Chondrocyte (in vitro differentiated cells): ENCODE measurements around the gene TUBA1C. TPM values are rescaled to one million over a fixed set of nuclear protein-coding genes. Genes with fewer than 3 reads are reported as not detected.

Experiments
- DNase-seq: peaks from one replicate; pipeline ENCODE4 v3.0.0; 2021; ENCODE audit warnings: mixed read lengths, low spot score
- H3K27ac Mint-ChIP-seq: one replicate; pipeline ENCODE4 v1.8.0; 2021; ENCODE audit warnings: mild to moderate bottlenecking, moderate library complexity, mixed read lengths; ENCODE audit not compliant: unreplicated experiment
- H3K27me3 Mint-ChIP-seq: 2 replicates; pipeline ENCODE4 v1.8.0; 2021; ENCODE audit warnings: low read depth, mixed read lengths
- H3K36me3 Mint-ChIP-seq: 2 replicates; pipeline ENCODE4 v1.8.0; 2021; ENCODE audit warnings: low read depth, mixed read lengths
- H3K4me1 Mint-ChIP-seq: 2 replicates; pipeline ENCODE4 v1.8.0; 2021; ENCODE audit warnings: low read depth, mild to moderate bottlenecking, mixed read lengths
- H3K4me3 Mint-ChIP-seq: one replicate; pipeline ENCODE4 v1.8.0; 2021; ENCODE audit warnings: mild to moderate bottlenecking, moderate library complexity, mixed read lengths; ENCODE audit not compliant: unreplicated experiment
- H3K9me3 Mint-ChIP-seq: 2 replicates; pipeline ENCODE4 v1.8.0; 2021; ENCODE audit warnings: low read depth, mixed read lengths
- CTCF ChIP-seq: fragments of 200-600 bp; sonication (generic); IDR thresholded peaks from 2 replicates; pipeline ENCODE4 v1.5.0; 2021; ENCODE audit warnings: antibody characterized with exemption, mild to moderate bottlenecking, moderate library complexity
- total RNA-seq: library from RNA; stranded (reverse); gene quantifications from 3 replicates; pipeline ENCODE4 v1.2.1, GENCODE V29; 2021

Gene TUBA1C
- total RNA-seq, 1 donor from 2014 or later = 171 TPM

- Mint-ChIP-seq H3K9me3 (no peaks in the 10 kb centered on the region), H3K4me1 (peaks cover 38% of the 10 kb centered on the region), H3K27me3 (no peaks in the 10 kb centered on the region), H3K27ac (no peak overlapping the region), H3K4me3 (no peak overlapping the region), H3K36me3 (no peaks in the 10 kb centered on the region)
- no peak for TF ChIP-seq CTCF
- DNase-seq = no peak
Measured at GRCh38 chr12:49230176-49230804, 34.6 kb upstream of the TUBA1C start.

- peaks cover 36% of the 10 kb centered on the region for H3K4me1 Mint-ChIP-seq
- no peak overlapping the region for H3K4me3 Mint-ChIP-seq
- no peak overlapping the region for H3K27ac Mint-ChIP-seq
- H3K36me3 Mint-ChIP-seq = no peaks in the 10 kb centered on the region
- DNase-seq = no peak
- no peak for TF ChIP-seq CTCF
- no peaks in the 10 kb centered on the region for H3K9me3 Mint-ChIP-seq
- no peaks in the 10 kb centered on the region for H3K27me3 Mint-ChIP-seq
Measured at GRCh38 chr12:49230805-49231194, 34.1 kb upstream of the TUBA1C start.

DNA sequence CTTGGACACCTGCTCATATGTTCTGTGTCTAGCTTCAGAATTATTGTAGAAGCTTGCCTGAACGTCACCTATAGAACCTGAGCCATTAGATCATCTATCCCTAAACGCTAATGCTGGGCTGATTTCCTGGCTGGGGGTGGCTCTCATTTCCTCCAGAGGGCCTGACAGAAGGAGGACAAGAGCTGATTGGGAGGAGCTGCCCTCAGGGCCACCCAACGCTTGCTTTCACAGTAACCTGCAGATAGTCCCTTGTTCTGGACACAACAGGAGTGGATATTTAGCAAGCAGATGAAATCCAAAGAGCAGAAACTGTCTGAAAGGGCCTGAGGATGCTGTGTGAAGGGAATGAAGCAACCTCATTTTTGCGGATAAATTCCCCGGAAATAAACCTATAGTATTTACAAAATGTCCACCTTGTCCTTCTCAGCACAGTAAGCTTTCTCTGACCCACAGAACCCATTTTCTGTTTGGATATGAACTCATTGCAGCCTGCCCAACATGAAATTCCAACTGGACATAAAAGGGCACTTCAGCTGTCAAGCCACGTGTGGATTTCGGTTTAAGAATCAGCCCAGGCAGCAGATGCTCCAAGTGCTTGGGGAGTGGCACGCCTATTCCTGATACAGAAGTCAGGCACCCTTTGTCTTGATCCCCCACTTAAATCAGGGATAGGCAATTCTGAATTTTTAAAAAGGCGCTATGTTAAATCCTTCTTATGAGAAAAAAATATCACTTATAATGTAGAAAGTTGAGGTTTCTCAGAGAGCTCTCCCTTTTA, 32.8 kb upstream of the TUBA1C start:
- TF ChIP-seq CTCF = no peak
- Mint-ChIP-seq H3K9me3 (no peaks in the 10 kb centered on the region), H3K4me1 (peaks cover 38% of the 10 kb centered on the region), H3K36me3 (no peaks in the 10 kb centered on the region), H3K27me3 (no peaks in the 10 kb centered on the region), H3K4me3 (no peak overlapping the region), H3K27ac (peak overlapping the region; percentile 93)
- DNase-seq = no peak

DNA sequence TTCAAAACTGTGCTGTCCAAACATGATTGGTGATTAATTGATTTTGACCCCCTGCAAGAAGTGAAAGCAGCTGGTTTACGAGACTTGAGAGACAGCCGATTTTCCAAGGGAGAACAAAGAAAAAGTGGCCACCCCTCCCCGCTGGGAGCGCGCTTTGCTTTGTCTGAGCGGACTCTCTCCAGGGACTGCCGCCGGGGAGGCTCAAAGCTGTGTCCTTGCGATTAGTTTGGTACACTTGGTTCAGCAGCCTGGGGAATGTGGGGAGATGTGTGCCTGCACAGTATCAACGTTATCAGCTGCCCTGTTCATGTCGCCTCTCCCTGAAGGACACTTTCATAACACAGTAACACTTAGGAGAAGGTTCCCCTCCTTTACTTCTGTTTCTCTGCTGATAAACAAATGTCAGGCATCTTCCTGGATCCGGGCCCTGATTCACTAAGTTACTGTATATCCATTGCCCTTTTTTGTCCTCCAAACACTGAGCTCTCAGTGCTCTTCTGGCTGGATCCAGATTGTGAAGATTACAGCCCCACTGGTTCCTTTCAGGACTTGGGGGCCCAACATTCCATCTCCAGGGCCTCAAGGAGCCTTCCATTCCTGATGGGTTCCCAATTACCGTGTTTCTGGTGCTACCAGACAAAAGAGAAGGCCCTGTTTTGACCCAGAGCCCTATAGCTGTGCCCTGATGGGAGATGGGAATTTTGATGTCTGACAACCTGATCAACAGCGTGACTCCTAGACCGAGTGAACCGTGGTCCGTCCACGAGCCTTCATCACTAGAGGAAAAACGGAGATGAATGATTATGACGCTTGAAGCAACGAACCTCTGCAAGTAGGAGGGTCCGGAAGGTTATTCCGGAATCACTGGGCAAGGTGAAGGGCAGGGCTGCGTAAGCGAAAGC, 31.7 kb upstream of the TUBA1C start:
- H3K27me3 Mint-ChIP-seq = no peaks in the 10 kb centered on the region
- H3K4me1 Mint-ChIP-seq = peaks cover 38% of the 10 kb centered on the region
- no peaks in the 10 kb centered on the region for H3K9me3 Mint-ChIP-seq
- no peak for DNase-seq
- peak overlapping the region; percentile 53 for H3K4me3 Mint-ChIP-seq
- peak overlapping the region; percentile 93 for H3K27ac Mint-ChIP-seq
- H3K36me3 Mint-ChIP-seq = no peaks in the 10 kb centered on the region
- no peak for TF ChIP-seq CTCF
